ENCODE measurements around the gene FOXI2. TPM values are rescaled to one million over a fixed set of nuclear protein-coding genes. Genes with fewer than 3 reads are reported as not detected.

FOXI2 gene
- total RNA-seq, 1 donor from 2014 or later: not detected

- Histone ChIP-seq H3K4me3 (ENCODE audit: low read length in 3 of 3) (no peak overlapping the region), H3K9ac (ENCODE audit: low read depth in 1 of 3, low read length in 3 of 3) (no peak overlapping the region), H3K4me1 (ENCODE audit: control insufficient read depth in 3 of 3, insufficient read depth in 3 of 3, low read length in 3 of 3) (no peaks in the 10 kb centered on the region), H3K27me3 (ENCODE audit: control insufficient read depth in 3 of 3, insufficient read depth in 3 of 3, low read length in 3 of 3) (no peaks in the 10 kb centered on the region), H3K9me3 (ENCODE audit: control insufficient read depth in 3 of 3, low read length in 3 of 3) (no peaks in the 10 kb centered on the region), H3K36me3 (ENCODE audit: control insufficient read depth in 3 of 3, insufficient read depth in 3 of 3, low read length in 3 of 3) (no peaks in the 10 kb centered on the region), H3K27ac (ENCODE audit: low read depth, low read length) (no peak overlapping the region)
Measured at GRCh38 chr10:127720142-127720541, 16.8 kb upstream of the FOXI2 start.

- Histone ChIP-seq H3K4me3 (ENCODE audit: low read length in 3 of 3) (no peak overlapping the region), H3K9ac (ENCODE audit: low read depth in 1 of 3, low read length in 3 of 3) (no peak overlapping the region), H3K27ac (ENCODE audit: low read depth, low read length) (no peak overlapping the region), H3K9me3 (ENCODE audit: control insufficient read depth in 3 of 3, low read length in 3 of 3) (no peaks in the 10 kb centered on the region), H3K36me3 (ENCODE audit: control insufficient read depth in 3 of 3, insufficient read depth in 3 of 3, low read length in 3 of 3) (no peaks in the 10 kb centered on the region), H3K27me3 (ENCODE audit: control insufficient read depth in 3 of 3, insufficient read depth in 3 of 3, low read length in 3 of 3) (no peaks in the 10 kb centered on the region), H3K4me1 (ENCODE audit: control insufficient read depth in 3 of 3, insufficient read depth in 3 of 3, low read length in 3 of 3) (no peaks in the 10 kb centered on the region)
Measured at GRCh38 chr10:127720903-127721302, 16.1 kb upstream of the FOXI2 start.

- Histone ChIP-seq H3K9ac (ENCODE audit: low read depth in 1 of 3, low read length in 3 of 3) (no peak overlapping the region), H3K4me3 (ENCODE audit: low read length in 3 of 3) (no peak overlapping the region), H3K27me3 (ENCODE audit: control insufficient read depth in 3 of 3, insufficient read depth in 3 of 3, low read length in 3 of 3) (peaks cover 37 to 65% (median 46%) of the 10 kb centered on the region in 3 donors), H3K36me3 (ENCODE audit: control insufficient read depth in 3 of 3, insufficient read depth in 3 of 3, low read length in 3 of 3) (no peaks in the 10 kb centered on the region), H3K9me3 (ENCODE audit: control insufficient read depth in 3 of 3, low read length in 3 of 3) (no peaks in the 10 kb centered on the region), H3K4me1 (ENCODE audit: control insufficient read depth in 3 of 3, insufficient read depth in 3 of 3, low read length in 3 of 3) (peaks cover 0 to 2% (median 0%) of the 10 kb centered on the region in 3 donors), H3K27ac (ENCODE audit: low read depth, low read length) (no peak overlapping the region)
Measured at GRCh38 chr10:127734753-127735152, 2.2 kb upstream of the FOXI2 start.

- Histone ChIP-seq H3K9ac (ENCODE audit: low read depth in 1 of 3, low read length in 3 of 3) (no peak overlapping the region), H3K4me1 (ENCODE audit: control insufficient read depth in 3 of 3, insufficient read depth in 3 of 3, low read length in 3 of 3) (peaks cover 0 to 2% (median 0%) of the 10 kb centered on the region in 3 donors), H3K4me3 (ENCODE audit: low read length in 3 of 3) (no peak overlapping the region), H3K27ac (ENCODE audit: low read depth, low read length) (no peak overlapping the region), H3K36me3 (ENCODE audit: control insufficient read depth in 3 of 3, insufficient read depth in 3 of 3, low read length in 3 of 3) (no peaks in the 10 kb centered on the region), H3K27me3 (ENCODE audit: control insufficient read depth in 3 of 3, insufficient read depth in 3 of 3, low read length in 3 of 3) (peaks cover 37 to 66% (median 46%) of the 10 kb centered on the region in 3 donors), H3K9me3 (ENCODE audit: control insufficient read depth in 3 of 3, low read length in 3 of 3) (no peaks in the 10 kb centered on the region)
Measured at GRCh38 chr10:127735156-127735555, 1.8 kb upstream of the FOXI2 start.

- Histone ChIP-seq H3K9ac (ENCODE audit: low read depth in 1 of 3, low read length in 3 of 3) (no peak overlapping the region), H3K27ac (ENCODE audit: low read depth, low read length) (no peak overlapping the region), H3K9me3 (ENCODE audit: control insufficient read depth in 3 of 3, low read length in 3 of 3) (no peaks in the 10 kb centered on the region), H3K27me3 (ENCODE audit: control insufficient read depth in 3 of 3, insufficient read depth in 3 of 3, low read length in 3 of 3) (peaks cover 37 to 64% (median 46%) of the 10 kb centered on the region in 3 donors), H3K4me3 (ENCODE audit: low read length in 3 of 3) (no peak overlapping the region), H3K36me3 (ENCODE audit: control insufficient read depth in 3 of 3, insufficient read depth in 3 of 3, low read length in 3 of 3) (no peaks in the 10 kb centered on the region), H3K4me1 (ENCODE audit: control insufficient read depth in 3 of 3, insufficient read depth in 3 of 3, low read length in 3 of 3) (peaks cover 0 to 2% (median 0%) of the 10 kb centered on the region in 3 donors)
Measured at GRCh38 chr10:127735723-127736221, 1.2 kb upstream of the FOXI2 start.

- Histone ChIP-seq H3K4me1 (ENCODE audit: control insufficient read depth in 3 of 3, insufficient read depth in 3 of 3, low read length in 3 of 3) (peaks cover 0 to 2% (median 0%) of the 10 kb centered on the region in 3 donors), H3K27ac (ENCODE audit: low read depth, low read length) (no peak overlapping the region), H3K27me3 (ENCODE audit: control insufficient read depth in 3 of 3, insufficient read depth in 3 of 3, low read length in 3 of 3) (peaks cover 37 to 64% (median 46%) of the 10 kb centered on the region in 3 donors), H3K4me3 (ENCODE audit: low read length in 3 of 3) (no peak overlapping the region), H3K36me3 (ENCODE audit: control insufficient read depth in 3 of 3, insufficient read depth in 3 of 3, low read length in 3 of 3) (no peaks in the 10 kb centered on the region), H3K9ac (ENCODE audit: low read depth in 1 of 3, low read length in 3 of 3) (no peak overlapping the region), H3K9me3 (ENCODE audit: control insufficient read depth in 3 of 3, low read length in 3 of 3) (no peaks in the 10 kb centered on the region)
Measured at GRCh38 chr10:127736222-127736914, 617 bp upstream of the FOXI2 start.

- H3K27ac ChIP-seq (ENCODE audit: low read depth, low read length): no peak overlapping the region
- H3K4me3 ChIP-seq (ENCODE audit: low read length in 3 of 3): no peak overlapping the region
- H3K9ac ChIP-seq (ENCODE audit: low read depth in 1 of 3, low read length in 3 of 3): no peak overlapping the region
- H3K27me3 ChIP-seq (ENCODE audit: control insufficient read depth in 3 of 3, insufficient read depth in 3 of 3, low read length in 3 of 3): peaks cover 37 to 58% (median 43%) of the 10 kb centered on the region in 3 donors
- no peaks in the 10 kb centered on the region for H3K36me3 ChIP-seq (ENCODE audit: control insufficient read depth in 3 of 3, insufficient read depth in 3 of 3, low read length in 3 of 3)
- H3K9me3 ChIP-seq (ENCODE audit: control insufficient read depth in 3 of 3, low read length in 3 of 3): no peaks in the 10 kb centered on the region
- peaks cover 0 to 2% (median 0%) of the 10 kb centered on the region in 3 donors for H3K4me1 ChIP-seq (ENCODE audit: control insufficient read depth in 3 of 3, insufficient read depth in 3 of 3, low read length in 3 of 3)
Measured at GRCh38 chr10:127737563-127738511, 852 bp downstream of the FOXI2 start.

- H3K36me3 ChIP-seq (ENCODE audit: control insufficient read depth in 3 of 3, insufficient read depth in 3 of 3, low read length in 3 of 3): no peaks in the 10 kb centered on the region
- H3K9ac ChIP-seq (ENCODE audit: low read depth in 1 of 3, low read length in 3 of 3): no peak overlapping the region
- H3K4me1 ChIP-seq (ENCODE audit: control insufficient read depth in 3 of 3, insufficient read depth in 3 of 3, low read length in 3 of 3): peaks cover 0 to 2% (median 0%) of the 10 kb centered on the region in 3 donors
- no peaks in the 10 kb centered on the region for H3K9me3 ChIP-seq (ENCODE audit: control insufficient read depth in 3 of 3, low read length in 3 of 3)
- H3K4me3 ChIP-seq (ENCODE audit: low read length in 3 of 3): no peak overlapping the region
- peaks cover 34 to 51% (median 37%) of the 10 kb centered on the region in 3 donors for H3K27me3 ChIP-seq (ENCODE audit: control insufficient read depth in 3 of 3, insufficient read depth in 3 of 3, low read length in 3 of 3)
- H3K27ac ChIP-seq (ENCODE audit: low read depth, low read length): no peak overlapping the region
Measured at GRCh38 chr10:127738512-127739424, 1.8 kb downstream of the FOXI2 start.

GRCh38 chr10:127739908-127740307, 2.9 kb downstream of the FOXI2 start:
- Histone ChIP-seq H3K27me3 (ENCODE audit: control insufficient read depth in 3 of 3, insufficient read depth in 3 of 3, low read length in 3 of 3) (peaks cover 30 to 44% (median 33%) of the 10 kb centered on the region in 3 donors), H3K27ac (ENCODE audit: low read depth, low read length) (no peak overlapping the region), H3K4me1 (ENCODE audit: control insufficient read depth in 3 of 3, insufficient read depth in 3 of 3, low read length in 3 of 3) (peaks cover 0 to 2% (median 0%) of the 10 kb centered on the region in 3 donors), H3K36me3 (ENCODE audit: control insufficient read depth in 3 of 3, insufficient read depth in 3 of 3, low read length in 3 of 3) (no peaks in the 10 kb centered on the region), H3K9me3 (ENCODE audit: control insufficient read depth in 3 of 3, low read length in 3 of 3) (no peaks in the 10 kb centered on the region), H3K9ac (ENCODE audit: low read depth in 1 of 3, low read length in 3 of 3) (no peak overlapping the region), H3K4me3 (ENCODE audit: low read length in 3 of 3) (no peak overlapping the region)

Measured in skeletal muscle tissue (tissue), 4 donors.